Measurements from ENCODE around the gene FKBP7. TPM values are rescaled to one million over a fixed set of nuclear protein-coding genes. Genes with fewer than 3 reads are reported as not detected.
"Not testable (repeated sequence)": the region's sequence is repeated elsewhere in the genome, so short reads cannot be mapped to it uniquely, and the experiment has no call there.

FKBP7 gene
- polyA plus RNA-seq, 1 donor: 21.6 TPM

- 100% methylated on average over 1 of the region's 4 CpGs for WGBS (ENCODE audit: insufficient coverage, low lambda C conversion rate)
- Histone ChIP-seq H3K27ac (ENCODE audit: low read length) (no peak overlapping the region), H3K27me3 (ENCODE audit: control insufficient read depth, insufficient read depth, low read length) (no peaks in the 10 kb centered on the region), H3K4me1 (ENCODE audit: control insufficient read depth, insufficient read depth, low read length) (peaks cover 6% of the 10 kb centered on the region), H3K36me3 (ENCODE audit: control insufficient read depth, insufficient read depth, low read length) (peaks cover 10% of the 10 kb centered on the region), H3K4me3 (ENCODE audit: low read length) (no peak overlapping the region), H3K9me3 (ENCODE audit: control insufficient read depth, low read depth, low read length) (peaks cover 6% of the 10 kb centered on the region)
- DNase-seq: no peak
Measured at GRCh38 chr2:178425255-178425827, 53.1 kb downstream of the FKBP7 start.

GRCh38 chr2:178423746-178424145 lies 54.7 kb downstream of the FKBP7 start:
- H3K4me1 ChIP-seq (ENCODE audit: control insufficient read depth, insufficient read depth, low read length); H3K9me3 ChIP-seq (ENCODE audit: control insufficient read depth, low read depth, low read length); DNase-seq; H3K4me3 ChIP-seq (ENCODE audit: low read length); H3K36me3 ChIP-seq (ENCODE audit: control insufficient read depth, insufficient read depth, low read length); H3K27me3 ChIP-seq (ENCODE audit: control insufficient read depth, insufficient read depth, low read length); H3K27ac ChIP-seq (ENCODE audit: low read length): not testable (repeated sequence)
- WGBS (ENCODE audit: insufficient coverage, low lambda C conversion rate): no CpG with 5 or more reads among the region's 5 CpGs

GRCh38 chr2:178422097-178422496 lies 56.3 kb downstream of the FKBP7 start:
- DNase-seq: no peak
- no CpG with 5 or more reads among the region's 3 CpGs for WGBS (ENCODE audit: insufficient coverage, low lambda C conversion rate)

GRCh38 chr2:178420463-178420999 lies 57.9 kb downstream of the FKBP7 start:
- H3K27me3 ChIP-seq (ENCODE audit: control insufficient read depth, insufficient read depth, low read length): no peaks in the 10 kb centered on the region
- no peak overlapping the region for H3K27ac ChIP-seq (ENCODE audit: low read length)
- peaks cover 6% of the 10 kb centered on the region for H3K9me3 ChIP-seq (ENCODE audit: control insufficient read depth, low read depth, low read length)
- DNase-seq: no peak
- no peaks in the 10 kb centered on the region for H3K4me1 ChIP-seq (ENCODE audit: control insufficient read depth, insufficient read depth, low read length)
- no peak overlapping the region for H3K4me3 ChIP-seq (ENCODE audit: low read length)
- WGBS (ENCODE audit: insufficient coverage, low lambda C conversion rate): no CpG with 5 or more reads among the region's 1 CpG
- no peaks in the 10 kb centered on the region for H3K36me3 ChIP-seq (ENCODE audit: control insufficient read depth, insufficient read depth, low read length)

More at GRCh38 chr2:178422097-178422496, 56.3 kb downstream of the FKBP7 start:
- Histone ChIP-seq H3K27me3 (ENCODE audit: control insufficient read depth, insufficient read depth, low read length) (no peaks in the 10 kb centered on the region), H3K4me1 (ENCODE audit: control insufficient read depth, insufficient read depth, low read length) (no peaks in the 10 kb centered on the region), H3K4me3 (ENCODE audit: low read length) (no peak overlapping the region), H3K9me3 (ENCODE audit: control insufficient read depth, low read depth, low read length) (peaks cover 6% of the 10 kb centered on the region), H3K36me3 (ENCODE audit: control insufficient read depth, insufficient read depth, low read length) (no peaks in the 10 kb centered on the region), H3K27ac (ENCODE audit: low read length) (no peak overlapping the region)

GRCh38 chr2:178419123-178419522 lies 59.3 kb downstream of the FKBP7 start:
- WGBS (ENCODE audit: insufficient coverage, low lambda C conversion rate): no CpG with 5 or more reads among the region's 1 CpG
- no peak overlapping the region for H3K27ac ChIP-seq (ENCODE audit: low read length)
- no peaks in the 10 kb centered on the region for H3K4me1 ChIP-seq (ENCODE audit: control insufficient read depth, insufficient read depth, low read length)
- H3K27me3 ChIP-seq (ENCODE audit: control insufficient read depth, insufficient read depth, low read length): no peaks in the 10 kb centered on the region
- peak in 1 of 2 donors; percentile 25 for DNase-seq
- H3K36me3 ChIP-seq (ENCODE audit: control insufficient read depth, insufficient read depth, low read length): no peaks in the 10 kb centered on the region
- H3K9me3 ChIP-seq (ENCODE audit: control insufficient read depth, low read depth, low read length): no peaks in the 10 kb centered on the region
- no peak overlapping the region for H3K4me3 ChIP-seq (ENCODE audit: low read length)

- Histone ChIP-seq H3K36me3 (ENCODE audit: control insufficient read depth, insufficient read depth, low read length) (no peaks in the 10 kb centered on the region), H3K4me3 (ENCODE audit: low read length) (no peak overlapping the region), H3K27me3 (ENCODE audit: control insufficient read depth, insufficient read depth, low read length) (no peaks in the 10 kb centered on the region), H3K4me1 (ENCODE audit: control insufficient read depth, insufficient read depth, low read length) (no peaks in the 10 kb centered on the region), H3K27ac (ENCODE audit: low read length) (no peak overlapping the region), H3K9me3 (ENCODE audit: control insufficient read depth, low read depth, low read length) (no peaks in the 10 kb centered on the region)
- no CpG with 5 or more reads among the region's 1 CpG for WGBS (ENCODE audit: insufficient coverage, low lambda C conversion rate)
- peak in 1 of 2 donors; percentile 31 for DNase-seq
Measured at GRCh38 chr2:178418426-178418825, 60.0 kb downstream of the FKBP7 start.

- no peak overlapping the region for H3K27ac ChIP-seq (ENCODE audit: low read length)
- no peaks in the 10 kb centered on the region for H3K36me3 ChIP-seq (ENCODE audit: control insufficient read depth, insufficient read depth, low read length)
- no peak for DNase-seq
- H3K9me3 ChIP-seq (ENCODE audit: control insufficient read depth, low read depth, low read length): no peaks in the 10 kb centered on the region
- no peaks in the 10 kb centered on the region for H3K27me3 ChIP-seq (ENCODE audit: control insufficient read depth, insufficient read depth, low read length)
- WGBS (ENCODE audit: insufficient coverage, low lambda C conversion rate): 94% methylated on average over 2 of the region's 3 CpGs
- H3K4me1 ChIP-seq (ENCODE audit: control insufficient read depth, insufficient read depth, low read length): no peaks in the 10 kb centered on the region
- H3K4me3 ChIP-seq (ENCODE audit: low read length): no peak overlapping the region
Measured at GRCh38 chr2:178417916-178418315, 60.5 kb downstream of the FKBP7 start.

GRCh38 chr2:178415979-178416378 lies 62.4 kb downstream of the FKBP7 start:
- H3K9me3 ChIP-seq (ENCODE audit: control insufficient read depth, low read depth, low read length): no peaks in the 10 kb centered on the region
- H3K4me1 ChIP-seq (ENCODE audit: control insufficient read depth, insufficient read depth, low read length): no peaks in the 10 kb centered on the region

GRCh38 chr2:178414266-178415247 lies 63.8 kb downstream of the FKBP7 start:
- Histone ChIP-seq H3K4me3 (ENCODE audit: low read length) (peak overlapping the region; percentile 65), H3K36me3 (ENCODE audit: control insufficient read depth, insufficient read depth, low read length) (no peaks in the 10 kb centered on the region)
- peak; percentile 88 to 89 for DNase-seq

More at GRCh38 chr2:178415979-178416378, 62.4 kb downstream of the FKBP7 start:
- no peak for DNase-seq
- Histone ChIP-seq H3K27ac (ENCODE audit: low read length) (no peak overlapping the region), H3K4me3 (ENCODE audit: low read length) (no peak overlapping the region), H3K27me3 (ENCODE audit: control insufficient read depth, insufficient read depth, low read length) (no peaks in the 10 kb centered on the region), H3K36me3 (ENCODE audit: control insufficient read depth, insufficient read depth, low read length) (no peaks in the 10 kb centered on the region)

More at GRCh38 chr2:178414266-178415247, 63.8 kb downstream of the FKBP7 start:
- H3K27me3 ChIP-seq (ENCODE audit: control insufficient read depth, insufficient read depth, low read length): no peaks in the 10 kb centered on the region
- no peaks in the 10 kb centered on the region for H3K9me3 ChIP-seq (ENCODE audit: control insufficient read depth, low read depth, low read length)
- WGBS (ENCODE audit: insufficient coverage, low lambda C conversion rate): 51% methylated on average over 4 of the region's 21 CpGs
- no peaks in the 10 kb centered on the region for H3K4me1 ChIP-seq (ENCODE audit: control insufficient read depth, insufficient read depth, low read length)
- H3K27ac ChIP-seq (ENCODE audit: low read length): peak overlapping the region; percentile 72
